HepG2 (cell line): ENCODE measurements around the gene ST3GAL2. TPM values are rescaled to one million over a fixed set of nuclear protein-coding genes. Genes with fewer than 3 reads are reported as not detected.

ENCODE experiments used
- ARID2 ChIP-seq: sonication (generic); formaldehyde crosslinking; IDR thresholded peaks from 2 replicates; pipeline ENCODE4 v1.8.1; 2022; ENCODE audit warnings: mild to moderate bottlenecking, missing genetic modification reagents, borderline replicate concordance
- EZH2 ChIP-seq: conservative IDR thresholded peaks from 2 replicates; pipeline ENCODE4 v1.6.1; 2012; ENCODE audit warnings: mild to moderate bottlenecking, low read depth, low read length, moderate library complexity
- GATAD1 ChIP-seq: IDR thresholded peaks from 2 replicates; pipeline ENCODE4 v1.6.1; 2016; ENCODE audit warnings: missing genetic modification reagents, missing compliant biosample characterization
- MZF1 ChIP-seq: sonication (generic); formaldehyde crosslinking; IDR thresholded peaks from 2 replicates; pipeline ENCODE4 v1.8.1; 2023; ENCODE audit warnings: mild to moderate bottlenecking, missing genetic modification reagents, borderline replicate concordance
- RFX1 ChIP-seq: fragments of 450-650 bp; IDR thresholded peaks from 2 replicates; pipeline ENCODE4 v1.6.1; 2017
- RORA ChIP-seq: sonication (generic); formaldehyde crosslinking; IDR thresholded peaks from 2 replicates; pipeline ENCODE4 v1.5.0; 2020; ENCODE audit warnings: mild to moderate bottlenecking, missing genetic modification reagents, moderate library complexity
- SSRP1 ChIP-seq: IDR thresholded peaks from 2 replicates; pipeline ENCODE4 v1.6.1; 2016; ENCODE audit warnings: control low read depth
- ZNF160 ChIP-seq: sonication (generic); formaldehyde crosslinking; IDR thresholded peaks from 2 replicates; pipeline ENCODE4 v1.8.0; 2022; ENCODE audit warnings: mild to moderate bottlenecking, inconsistent platforms, missing genetic modification reagents
- ZNF20 ChIP-seq: sonication (generic); formaldehyde crosslinking; IDR thresholded peaks from 2 replicates; pipeline ENCODE4 v1.4.0; 2020; ENCODE audit warnings: mild to moderate bottlenecking, moderate library complexity, missing genetic modification reagents
- ZNF660 ChIP-seq: sonication (generic); formaldehyde crosslinking; IDR thresholded peaks from 2 replicates; pipeline ENCODE4 v1.5.1; 2020; ENCODE audit warnings: mild to moderate bottlenecking, low read depth, missing genetic modification reagents, borderline replicate concordance
- ZNF841 ChIP-seq: sonication (generic); formaldehyde crosslinking; IDR thresholded peaks from 2 replicates; pipeline ENCODE4 v1.8.1; 2023; ENCODE audit warnings: missing genetic modification reagents, borderline replicate concordance
- polyA plus RNA-seq, 8 experiments: library from polyadenylated mRNA; depleted of rRNA in 3 of 8; stranded (reverse) in 7 of 8; unstranded in 1 of 8; fragments of >200 nt; fragmentation: Illumina TruSeq in 4 of 8; extraction: Trizol in 4 of 8; gene quantifications; 2 replicates each; pipeline versions ENCODE4 v1.2.1 to v1.2.3, GENCODE V29; 2011 to 2016; ENCODE audit warnings: low read depth in 4 of 8, missing spikeins in 1 of 8, mixed read lengths in 1 of 8; ENCODE audit not compliant: insufficient read depth in 1 of 8
- total RNA-seq, 5 experiments: library from RNA; depleted of rRNA; stranded (reverse); fragments of >200 nt; fragmentation: Illumina TruSeq; extraction: Trizol; gene quantifications; 2 replicates each; pipeline ENCODE4 v1.2.3, GENCODE V29; 2016; ENCODE audit warnings: low read depth in 1 of 5
- TF ChIP-seq, protein P1 (sequence below): sonication (generic); formaldehyde crosslinking; IDR thresholded peaks from 2 replicates; pipeline ENCODE4 v1.5.0; 2020; ENCODE audit warnings: mild to moderate bottlenecking, missing genetic modification reagents
- TF ChIP-seq, protein P2 (sequence below): sonication (generic); formaldehyde crosslinking; IDR thresholded peaks from 2 replicates; pipeline ENCODE4 v1.4.0; 2020; ENCODE audit warnings: missing genetic modification reagents, mild to moderate bottlenecking, borderline replicate concordance
- TF ChIP-seq, protein P3 (sequence below): sonication (generic); formaldehyde crosslinking; IDR thresholded peaks from 2 replicates; pipeline ENCODE4 v1.4.0; 2020; ENCODE audit warnings: missing genetic modification reagents, mild to moderate bottlenecking, borderline replicate concordance

Gene ST3GAL2
- total and polyA plus RNA-seq, 2 of the 13 experiments (the other 11 are each of a cell fraction or from before 2014, with no cell fraction given) = 16.3 to 24.9 TPM

DNA sequence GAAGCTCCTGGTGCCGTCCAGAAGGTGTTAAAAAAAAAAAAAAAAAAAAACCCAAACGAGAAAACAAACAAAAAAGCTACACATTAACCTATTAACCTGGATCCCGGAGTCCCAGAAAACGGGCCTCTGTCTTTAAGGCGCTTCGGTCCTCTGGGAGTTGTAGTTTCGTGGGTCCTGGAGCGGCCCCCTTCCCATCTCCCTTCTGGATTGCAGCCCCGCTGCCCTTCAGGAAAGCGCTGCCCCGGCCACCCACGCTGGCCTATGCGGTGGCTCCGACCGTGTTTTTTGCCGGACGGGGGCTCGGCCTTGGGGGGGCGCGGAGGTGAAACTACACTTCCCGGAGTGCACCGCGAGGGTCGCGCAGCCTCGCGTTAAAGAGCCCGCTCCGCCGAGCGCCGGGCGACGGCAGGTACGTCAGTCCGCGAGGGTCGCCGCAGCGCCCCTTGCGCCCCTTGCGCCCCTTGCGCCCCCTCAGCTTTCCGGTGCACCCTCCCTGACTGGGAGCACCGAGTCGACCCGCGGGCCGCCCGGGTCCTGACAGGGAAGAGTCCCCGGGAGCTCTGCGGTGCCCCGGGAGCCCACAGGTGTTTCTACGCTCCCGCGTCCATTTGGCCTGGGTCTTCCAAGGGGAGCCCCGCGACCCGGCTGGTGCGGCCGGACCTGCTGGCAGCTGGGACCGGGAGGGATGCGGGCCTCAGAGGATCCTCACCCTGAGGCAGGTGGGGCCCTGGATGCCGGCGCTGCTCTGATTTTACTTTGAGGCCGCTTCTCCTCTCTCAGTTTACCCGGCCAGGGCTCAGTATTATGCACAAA is 15.5 kb upstream of the ST3GAL2 start, which contains the start of gene FCSK (continued):
- no peak for TF ChIP-seq RORA (CRISPR knock-in tag)
- no peak for TF ChIP-seq SSRP1
- peak; percentile 72; the same call in 1 of the 2 replicates for TF ChIP-seq ZNF20 (CRISPR knock-in tag)
- TF ChIP-seq ZNF841 (CRISPR knock-in tag) = no peak
- TF ChIP-seq, protein P1, sequence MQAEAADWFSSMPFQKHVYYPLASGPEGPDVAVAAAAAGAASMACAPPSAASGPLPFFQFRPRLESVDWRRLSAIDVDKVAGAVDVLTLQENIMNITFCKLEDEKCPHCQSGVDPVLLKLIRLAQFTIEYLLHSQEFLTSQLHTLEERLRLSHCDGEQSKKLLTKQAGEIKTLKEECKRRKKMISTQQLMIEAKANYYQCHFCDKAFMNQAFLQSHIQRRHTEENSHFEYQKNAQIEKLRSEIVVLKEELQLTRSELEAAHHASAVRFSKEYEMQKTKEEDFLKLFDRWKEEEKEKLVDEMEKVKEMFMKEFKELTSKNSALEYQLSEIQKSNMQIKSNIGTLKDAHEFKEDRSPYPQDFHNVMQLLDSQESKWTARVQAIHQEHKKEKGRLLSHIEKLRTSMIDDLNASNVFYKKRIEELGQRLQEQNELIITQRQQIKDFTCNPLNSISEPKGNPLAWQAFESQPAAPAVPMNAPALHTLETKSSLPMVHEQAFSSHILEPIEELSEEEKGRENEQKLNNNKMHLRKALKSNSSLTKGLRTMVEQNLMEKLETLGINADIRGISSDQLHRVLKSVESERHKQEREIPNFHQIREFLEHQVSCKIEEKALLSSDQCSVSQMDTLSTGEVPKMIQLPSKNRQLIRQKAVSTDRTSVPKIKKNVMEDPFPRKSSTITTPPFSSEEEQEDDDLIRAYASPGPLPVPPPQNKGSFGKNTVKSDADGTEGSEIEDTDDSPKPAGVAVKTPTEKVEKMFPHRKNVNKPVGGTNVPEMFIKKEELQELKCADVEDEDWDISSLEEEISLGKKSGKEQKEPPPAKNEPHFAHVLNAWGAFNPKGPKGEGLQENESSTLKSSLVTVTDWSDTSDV (CRISPR knock-in tag) = peak; percentile 85
- TF ChIP-seq, protein P2, sequence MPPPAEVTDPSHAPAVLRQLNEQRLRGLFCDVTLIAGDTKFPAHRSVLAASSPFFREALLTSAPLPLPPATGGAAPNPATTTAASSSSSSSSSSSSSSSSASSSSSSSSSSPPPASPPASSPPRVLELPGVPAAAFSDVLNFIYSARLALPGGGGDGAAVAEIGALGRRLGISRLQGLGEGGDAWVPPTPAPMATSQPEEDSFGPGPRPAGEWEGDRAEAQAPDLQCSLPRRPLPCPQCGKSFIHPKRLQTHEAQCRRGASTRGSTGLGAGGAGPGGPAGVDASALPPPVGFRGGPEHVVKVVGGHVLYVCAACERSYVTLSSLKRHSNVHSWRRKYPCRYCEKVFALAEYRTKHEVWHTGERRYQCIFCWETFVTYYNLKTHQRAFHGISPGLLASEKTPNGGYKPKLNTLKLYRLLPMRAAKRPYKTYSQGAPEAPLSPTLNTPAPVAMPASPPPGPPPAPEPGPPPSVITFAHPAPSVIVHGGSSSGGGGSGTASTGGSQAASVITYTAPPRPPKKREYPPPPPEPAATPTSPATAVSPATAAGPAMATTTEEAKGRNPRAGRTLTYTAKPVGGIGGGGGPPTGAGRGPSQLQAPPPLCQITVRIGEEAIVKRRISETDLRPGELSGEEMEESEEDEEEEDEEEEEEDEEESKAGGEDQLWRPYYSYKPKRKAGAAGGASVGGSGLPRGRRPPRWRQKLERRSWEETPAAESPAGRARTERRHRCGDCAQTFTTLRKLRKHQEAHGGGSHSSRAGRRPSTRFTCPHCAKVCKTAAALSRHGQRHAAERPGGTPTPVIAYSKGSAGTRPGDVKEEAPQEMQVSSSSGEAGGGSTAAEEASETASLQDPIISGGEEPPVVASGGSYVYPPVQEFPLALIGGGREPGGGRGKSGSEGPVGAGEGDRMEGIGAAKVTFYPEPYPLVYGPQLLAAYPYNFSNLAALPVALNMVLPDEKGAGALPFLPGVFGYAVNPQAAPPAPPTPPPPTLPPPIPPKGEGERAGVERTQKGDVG = peak; percentile 86; the same call in 1 of the 2 replicates
- TF ChIP-seq ZNF660 (CRISPR knock-in tag) = no peak
- TF ChIP-seq, protein P3, sequence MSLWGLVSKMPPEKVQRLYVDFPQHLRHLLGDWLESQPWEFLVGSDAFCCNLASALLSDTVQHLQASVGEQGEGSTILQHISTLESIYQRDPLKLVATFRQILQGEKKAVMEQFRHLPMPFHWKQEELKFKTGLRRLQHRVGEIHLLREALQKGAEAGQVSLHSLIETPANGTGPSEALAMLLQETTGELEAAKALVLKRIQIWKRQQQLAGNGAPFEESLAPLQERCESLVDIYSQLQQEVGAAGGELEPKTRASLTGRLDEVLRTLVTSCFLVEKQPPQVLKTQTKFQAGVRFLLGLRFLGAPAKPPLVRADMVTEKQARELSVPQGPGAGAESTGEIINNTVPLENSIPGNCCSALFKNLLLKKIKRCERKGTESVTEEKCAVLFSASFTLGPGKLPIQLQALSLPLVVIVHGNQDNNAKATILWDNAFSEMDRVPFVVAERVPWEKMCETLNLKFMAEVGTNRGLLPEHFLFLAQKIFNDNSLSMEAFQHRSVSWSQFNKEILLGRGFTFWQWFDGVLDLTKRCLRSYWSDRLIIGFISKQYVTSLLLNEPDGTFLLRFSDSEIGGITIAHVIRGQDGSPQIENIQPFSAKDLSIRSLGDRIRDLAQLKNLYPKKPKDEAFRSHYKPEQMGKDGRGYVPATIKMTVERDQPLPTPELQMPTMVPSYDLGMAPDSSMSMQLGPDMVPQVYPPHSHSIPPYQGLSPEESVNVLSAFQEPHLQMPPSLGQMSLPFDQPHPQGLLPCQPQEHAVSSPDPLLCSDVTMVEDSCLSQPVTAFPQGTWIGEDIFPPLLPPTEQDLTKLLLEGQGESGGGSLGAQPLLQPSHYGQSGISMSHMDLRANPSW = peak; percentile 96; the same call in 1 of the 2 replicates
- no peak for TF ChIP-seq EZH2
- no peak for TF ChIP-seq ARID2 (CRISPR knock-in tag)
- peak; percentile 83; the same call in 1 of the 2 replicates for TF ChIP-seq ZNF160
- no peak for TF ChIP-seq RFX1
- no peak for TF ChIP-seq MZF1 (CRISPR knock-in tag)
- TF ChIP-seq GATAD1 = peak; percentile 87
